Measurements from ENCODE around the gene RABGGTB.

DNA sequence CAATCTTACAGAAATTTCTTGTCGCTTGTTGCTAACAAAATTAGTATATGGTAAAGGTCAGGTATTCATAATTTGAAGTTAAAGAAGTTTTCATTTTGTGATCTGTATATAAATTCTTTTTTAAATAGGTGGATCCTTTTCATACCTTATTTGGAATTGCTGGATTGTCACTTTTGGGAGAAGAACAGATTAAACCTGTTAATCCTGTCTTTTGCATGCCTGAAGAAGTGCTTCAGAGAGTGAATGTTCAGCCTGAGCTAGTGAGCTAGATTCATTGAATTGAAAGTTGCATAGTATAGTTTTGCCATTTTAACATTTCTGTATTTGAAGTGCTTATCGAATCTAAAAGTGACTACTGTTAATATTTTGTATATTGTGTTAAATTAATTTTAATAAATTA is 8.3 kb downstream of the RABGGTB start:
- TF ChIP-seq CTCF (conservative IDR thresholded peaks at IDR 0.05): no peak
- no peak for TF ChIP-seq ZFX (IDR thresholded peaks at IDR 0.05)
